H9 (cell line): ENCODE data around the gene ASCC3. TPM values are rescaled to one million over a fixed set of nuclear protein-coding genes. Genes with fewer than 3 reads are reported as not detected.

Experiments
- DNase-seq: peaks from one replicate; pipeline ENCODE4 v3.0.0-alpha.2; 2017
- H2AFZ ChIP-seq: one replicate; pipeline ENCODE4 v1.6.1; 2013; ENCODE audit warnings: mild to moderate bottlenecking, low read length, control low read depth, moderate library complexity
- H2AK5ac ChIP-seq: 2 replicates; pipeline ENCODE4 v1.6.1; 2013; ENCODE audit warnings: low read length, control low read depth, mixed read lengths; ENCODE audit not compliant: insufficient read length
- H2BK120ac ChIP-seq: one replicate; pipeline ENCODE4 v1.6.1; 2013; ENCODE audit warnings: low read depth, mild to moderate bottlenecking, low read length, control low read depth, inconsistent platforms; ENCODE audit not compliant: poor library complexity, severe bottlenecking
- H2BK12ac ChIP-seq: 2 replicates; pipeline ENCODE4 v1.6.1; 2013; ENCODE audit warnings: low read length, control low read depth, mixed read lengths, low read depth; ENCODE audit not compliant: insufficient read length
- H2BK15ac ChIP-seq: 2 replicates; pipeline ENCODE4 v1.6.1; 2013; ENCODE audit warnings: low read depth, low read length, control low read depth
- H2BK20ac ChIP-seq: one replicate; pipeline ENCODE4 v1.6.1; 2013; ENCODE audit warnings: low read depth, mild to moderate bottlenecking, low read length, control low read depth, inconsistent platforms; ENCODE audit not compliant: poor library complexity, severe bottlenecking
- H2BK5ac ChIP-seq: 2 replicates; pipeline ENCODE4 v1.6.1; 2013; ENCODE audit warnings: low read length, control low read depth, mixed read lengths; ENCODE audit not compliant: insufficient read length
- H3K14ac ChIP-seq: 2 replicates; pipeline ENCODE4 v1.6.1; 2013; ENCODE audit warnings: low read length, control low read depth; ENCODE audit not compliant: insufficient read depth
- H3K18ac ChIP-seq: 2 replicates; pipeline ENCODE4 v1.6.1; 2013; ENCODE audit warnings: low read depth, mild to moderate bottlenecking, mixed read lengths, low read length, control low read depth; ENCODE audit not compliant: insufficient read length
- H3K23ac ChIP-seq: 2 replicates; pipeline ENCODE4 v1.6.1; 2013; ENCODE audit warnings: low read length, control low read depth, mixed read lengths, low read depth; ENCODE audit not compliant: insufficient read length
- H3K23me2 ChIP-seq: 2 replicates; pipeline ENCODE4 v1.6.1; 2013; ENCODE audit warnings: low read depth, mild to moderate bottlenecking, mixed read lengths, low read length, control low read depth; ENCODE audit not compliant: insufficient read length, poor library complexity, severe bottlenecking
- H3K27ac ChIP-seq: 2 replicates; pipeline ENCODE4 v1.5.1; 2013; ENCODE audit warnings: low read length, control low read depth, mixed read lengths, low read depth; ENCODE audit not compliant: insufficient read length
- H3K27me3 ChIP-seq: 2 replicates; pipeline ENCODE4 v1.6.1; 2013; ENCODE audit warnings: low read length, control low read depth, inconsistent platforms; ENCODE audit not compliant: insufficient read depth
- H3K4ac ChIP-seq: 2 replicates; pipeline ENCODE4 v1.6.1; 2013; ENCODE audit warnings: low read depth, mild to moderate bottlenecking, control low read depth, inconsistent platforms, low read length, moderate library complexity
- H3K4me1 ChIP-seq: 2 replicates; pipeline ENCODE4 v1.6.1; 2013; ENCODE audit warnings: low read length, control low read depth, inconsistent platforms; ENCODE audit not compliant: insufficient read depth
- H3K4me2 ChIP-seq: 2 replicates; pipeline ENCODE4 v1.6.1; 2013; ENCODE audit warnings: low read length, control low read depth, mixed read lengths; ENCODE audit not compliant: insufficient read length, insufficient read depth
- H3K56ac ChIP-seq: 2 replicates; pipeline ENCODE4 v1.6.1; 2013; ENCODE audit warnings: low read depth, mild to moderate bottlenecking, mixed read lengths, low read length, control low read depth; ENCODE audit not compliant: insufficient read length
- H3K79me1 ChIP-seq: 2 replicates; pipeline ENCODE4 v1.6.1; 2013; ENCODE audit warnings: low read depth, mild to moderate bottlenecking, moderate library complexity, low read length, control low read depth, inconsistent platforms; ENCODE audit not compliant: insufficient read depth, poor library complexity, severe bottlenecking
- H3K79me2 ChIP-seq: 2 replicates; pipeline ENCODE4 v1.6.1; 2013; ENCODE audit warnings: low read length, control low read depth, inconsistent platforms; ENCODE audit not compliant: insufficient read depth
- H3K9ac ChIP-seq: 2 replicates; pipeline ENCODE4 v1.6.1; 2013; ENCODE audit warnings: low read length, control low read depth, mixed read lengths; ENCODE audit not compliant: insufficient read length; ENCODE audit errors: extremely low read depth
- H3K9me3 ChIP-seq: one replicate; pipeline ENCODE4 v1.6.1; 2013; ENCODE audit warnings: low read depth, low read length, inconsistent platforms; ENCODE audit not compliant: control insufficient read depth
- H3T11ph ChIP-seq: one replicate; pipeline ENCODE4 v1.6.1; 2013; ENCODE audit warnings: mild to moderate bottlenecking, low read length, control low read depth, inconsistent platforms
- H4K20me1 ChIP-seq: one replicate; pipeline ENCODE4 v1.6.1; 2013; ENCODE audit not compliant: control insufficient read depth, insufficient read length, insufficient read depth
- H4K5ac ChIP-seq: 2 replicates; pipeline ENCODE4 v1.6.1; 2013; ENCODE audit warnings: low read depth, mild to moderate bottlenecking, mixed read lengths, low read length, control low read depth; ENCODE audit not compliant: insufficient read length
- H4K8ac ChIP-seq: replicated peaks from 2 replicates; pipeline ENCODE4 v1.6.1; 2013; ENCODE audit warnings: low read length, control low read depth, mixed read lengths, low read depth; ENCODE audit not compliant: insufficient read length
- H4K91ac ChIP-seq: 2 replicates; pipeline ENCODE4 v1.6.1; 2013; ENCODE audit warnings: low read depth, mild to moderate bottlenecking, moderate library complexity, mixed read lengths, low read length, control low read depth; ENCODE audit not compliant: insufficient read length
- H3K27ac Mint-ChIP-seq, 3 experiments: 2 replicates in 2 of 3; 3 replicates in 1 of 3; pipeline ENCODE4 v1.8.0; 2020 to 2021; ENCODE audit warnings: mixed read lengths in 3 of 3, mild to moderate bottlenecking in 1 of 3, moderate library complexity in 1 of 3
- H3K27me3 Mint-ChIP-seq: 2 replicates; pipeline ENCODE4 v1.8.0; 2021; ENCODE audit warnings: low read depth, mild to moderate bottlenecking, moderate library complexity, mixed read lengths
- H3K36me3 Mint-ChIP-seq, 3 experiments: 2 replicates in 2 of 3; 3 replicates in 1 of 3; pipeline ENCODE4 v1.8.0; 2020 to 2021; ENCODE audit warnings: low read depth in 3 of 3, mixed read lengths in 3 of 3; ENCODE audit not compliant: insufficient read depth in 1 of 3
- H3K4me1 Mint-ChIP-seq, 2 experiments: 2 replicates each; pipeline ENCODE4 v1.8.0; 2020; ENCODE audit warnings: mixed read lengths in 2 of 2
- H3K4me3 Mint-ChIP-seq, 2 experiments: 2 replicates in 1 of 2; 3 replicates in 1 of 2; pipeline ENCODE4 v1.8.0; 2020 to 2021; ENCODE audit warnings: mild to moderate bottlenecking in 2 of 2, mixed read lengths in 2 of 2, moderate library complexity in 1 of 2
- H3K9me3 Mint-ChIP-seq, 2 experiments: 2 replicates in 1 of 2; 3 replicates in 1 of 2; pipeline ENCODE4 v1.8.0; 2020; ENCODE audit warnings: mild to moderate bottlenecking in 2 of 2, mixed read lengths in 2 of 2, moderate library complexity in 1 of 2
- WGBS: extraction: QIAGEN DNeasy Blood & Tissue Kit; methylation state at CpG from one replicate; pipeline ENCODE4 v1.1.7; 2013; ENCODE audit warnings: missing lambda C conversion rate, low lambda C conversion rate, mixed read lengths; ENCODE audit not compliant: insufficient read length; ENCODE audit errors: extremely low coverage; 5-methylcytosine and 5-hydroxymethylcytosine counted together
- total RNA-seq: library from RNA; stranded (reverse); gene quantifications from 2 replicates; pipeline ENCODE4 v1.2.1, GENCODE V29; 2021
- TF ChIP-seq, protein P1 (sequence below): fragments of 200-600 bp; sonication (generic); conservative IDR thresholded peaks from 3 replicates; pipeline ENCODE4 v1.8.0; 2021; ENCODE audit warnings: antibody characterized with exemption, mild to moderate bottlenecking

Gene ASCC3
- total RNA-seq, 1 experiment from 2014 or later, result 63.8 TPM

DNA sequence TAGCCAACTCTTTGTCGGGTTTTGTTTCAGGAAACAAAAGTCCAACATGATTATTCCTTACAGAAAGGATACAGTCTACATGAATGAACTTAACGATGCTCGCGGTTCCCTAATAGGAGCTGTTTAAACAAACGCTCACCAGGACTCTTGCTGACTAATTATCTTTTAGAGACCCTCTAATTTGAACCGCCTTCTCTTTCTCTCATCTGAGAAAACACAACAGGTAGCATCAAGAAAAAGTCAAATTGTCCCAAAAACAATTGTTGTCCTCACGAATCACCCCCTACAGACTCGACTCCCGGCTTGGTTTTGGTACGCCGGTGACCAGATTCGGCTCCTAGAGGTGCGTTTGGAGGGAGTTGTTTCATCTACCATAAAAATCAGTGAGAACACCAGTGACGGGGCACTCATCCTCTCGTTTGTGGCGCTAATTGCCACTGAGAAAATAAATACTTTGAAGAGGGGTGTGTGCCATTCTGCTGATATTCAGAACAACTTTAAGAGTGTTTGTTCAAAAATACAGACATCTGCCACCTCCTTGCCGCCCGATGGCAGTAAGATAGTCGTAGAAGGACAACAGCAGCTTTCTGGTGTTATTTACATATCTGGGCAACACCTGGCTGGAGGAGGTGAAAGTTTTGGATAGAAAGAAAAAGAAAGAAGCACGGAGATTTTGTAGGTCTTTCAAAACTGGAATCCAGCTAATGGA lies 415.3 kb downstream of the ASCC3 start:
- peaks cover 31 to 64% of the 10 kb centered on the region in 2 experiments for H3K4me1 Mint-ChIP-seq
- no peak for DNase-seq
- H3K4me3 Mint-ChIP-seq, result peak overlapping the region in 1 of 2 experiments; percentile 78; a peak in 3 of 5 replicates
- peaks cover 94% of the 10 kb centered on the region for H3K27me3 ChIP-seq
- TF ChIP-seq, protein P1, sequence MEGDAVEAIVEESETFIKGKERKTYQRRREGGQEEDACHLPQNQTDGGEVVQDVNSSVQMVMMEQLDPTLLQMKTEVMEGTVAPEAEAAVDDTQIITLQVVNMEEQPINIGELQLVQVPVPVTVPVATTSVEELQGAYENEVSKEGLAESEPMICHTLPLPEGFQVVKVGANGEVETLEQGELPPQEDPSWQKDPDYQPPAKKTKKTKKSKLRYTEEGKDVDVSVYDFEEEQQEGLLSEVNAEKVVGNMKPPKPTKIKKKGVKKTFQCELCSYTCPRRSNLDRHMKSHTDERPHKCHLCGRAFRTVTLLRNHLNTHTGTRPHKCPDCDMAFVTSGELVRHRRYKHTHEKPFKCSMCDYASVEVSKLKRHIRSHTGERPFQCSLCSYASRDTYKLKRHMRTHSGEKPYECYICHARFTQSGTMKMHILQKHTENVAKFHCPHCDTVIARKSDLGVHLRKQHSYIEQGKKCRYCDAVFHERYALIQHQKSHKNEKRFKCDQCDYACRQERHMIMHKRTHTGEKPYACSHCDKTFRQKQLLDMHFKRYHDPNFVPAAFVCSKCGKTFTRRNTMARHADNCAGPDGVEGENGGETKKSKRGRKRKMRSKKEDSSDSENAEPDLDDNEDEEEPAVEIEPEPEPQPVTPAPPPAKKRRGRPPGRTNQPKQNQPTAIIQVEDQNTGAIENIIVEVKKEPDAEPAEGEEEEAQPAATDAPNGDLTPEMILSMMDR, result no peak
- no peak overlapping the region for H4K8ac ChIP-seq
- H2BK5ac ChIP-seq, result no peak overlapping the region
- no peak overlapping the region for H4K5ac ChIP-seq
- no peak overlapping the region for H2BK12ac ChIP-seq
- no peak overlapping the region for H3K18ac ChIP-seq
- no peaks in the 10 kb centered on the region for H3K79me1 ChIP-seq
- H3K9me3 Mint-ChIP-seq, result peaks cover 0 to 6% of the 10 kb centered on the region in 2 experiments; a peak in 1 of 5 replicates
- no peak overlapping the region for H3K14ac ChIP-seq
- H3K27ac ChIP-seq, result no peak overlapping the region
- no peaks in the 10 kb centered on the region for H3K79me2 ChIP-seq
- H3K23me2 ChIP-seq, result peaks cover 12% of the 10 kb centered on the region
- H3K23ac ChIP-seq, result no peak overlapping the region
- no peak overlapping the region for H3K9ac ChIP-seq
- no peak overlapping the region for H3K56ac ChIP-seq
- no peak overlapping the region for H3T11ph ChIP-seq
- peaks cover 5% of the 10 kb centered on the region; the same call in 1 of the 2 replicates for H3K4me1 ChIP-seq
- no peak overlapping the region for H3K4ac ChIP-seq
- no peak overlapping the region for H2BK20ac ChIP-seq
- H3K36me3 Mint-ChIP-seq, result no peaks in the 10 kb centered on the region
- H2BK15ac ChIP-seq, result no peak overlapping the region
- H4K20me1 ChIP-seq, result peaks cover 3% of the 10 kb centered on the region
- H3K27me3 Mint-ChIP-seq, result no peaks in the 10 kb centered on the region; the same call in 1 of the 2 replicates
- H2AK5ac ChIP-seq, result no peak overlapping the region
- H2BK120ac ChIP-seq, result no peak overlapping the region
- no peak overlapping the region for H3K4me2 ChIP-seq
- H4K91ac ChIP-seq, result no peak overlapping the region
- no peak overlapping the region for H2AFZ ChIP-seq
- no CpG with 5 or more reads among the region's 20 CpGs for WGBS
- H3K9me3 ChIP-seq, result no peaks in the 10 kb centered on the region
- H3K27ac Mint-ChIP-seq, result no peak overlapping the region
